Right atrium auricular region (tissue), 2 donors: ENCODE data around the gene CCR2. TPM values are rescaled to one million over a fixed set of nuclear protein-coding genes. Genes with fewer than 3 reads are reported as not detected.

Experiments
- DNase-seq: peaks from one replicate; pipeline ENCODE4 v3.0.0-alpha.2; 2019; ENCODE audit warnings: low spot score
- H3K27ac ChIP-seq, 2 donors: fragments of 200-600 bp; sonication (generic); 1 replicate in 1 of 2; 2 replicates in 1 of 2; pipeline ENCODE4 v1.5.1; 2016 to 2019
- H3K27me3 ChIP-seq, 2 donors: fragments of 200-600 bp; sonication (generic); one replicate each; pipeline versions ENCODE4 v1.5.1 to v1.6.0; 2017 to 2019
- H3K36me3 ChIP-seq: fragments of 200-600 bp; sonication (generic); one replicate; pipeline ENCODE4 v1.5.1; 2016
- H3K4me1 ChIP-seq, 2 donors: fragments of 200-600 bp; sonication (generic); one replicate each; pipeline versions ENCODE4 v1.5.1 to v1.6.0; 2017 to 2019
- H3K4me3 ChIP-seq, 2 donors: fragments of 200-600 bp; sonication (generic); 1 replicate in 1 of 2; 2 replicates in 1 of 2; pipeline ENCODE4 v1.5.1; 2017 to 2019; ENCODE audit warnings: mild to moderate bottlenecking in 1 of 2, moderate library complexity in 1 of 2
- H3K9me3 ChIP-seq, 2 donors: fragments of 200-600 bp; sonication (generic); one replicate each; pipeline ENCODE4 v1.5.1; 2019
- total RNA-seq, 2 donors: library from RNA; depleted of rRNA; stranded (reverse); fragments of >200 nt; gene quantifications; one replicate each; pipeline ENCODE4 v1.1.0, GENCODE V29; 2016
- TF ChIP-seq, protein P1 (sequence below), 2 donors: fragments of 200-600 bp; sonication (generic); IDR thresholded peaks; one replicate each; pipeline ENCODE4 v1.5.1; 2019; ENCODE audit warnings: antibody characterized with exemption in 2 of 2

CCR2 gene
- total RNA-seq, 2 donors from 2014 or later, result 0.33 to 2.1 TPM

DNA sequence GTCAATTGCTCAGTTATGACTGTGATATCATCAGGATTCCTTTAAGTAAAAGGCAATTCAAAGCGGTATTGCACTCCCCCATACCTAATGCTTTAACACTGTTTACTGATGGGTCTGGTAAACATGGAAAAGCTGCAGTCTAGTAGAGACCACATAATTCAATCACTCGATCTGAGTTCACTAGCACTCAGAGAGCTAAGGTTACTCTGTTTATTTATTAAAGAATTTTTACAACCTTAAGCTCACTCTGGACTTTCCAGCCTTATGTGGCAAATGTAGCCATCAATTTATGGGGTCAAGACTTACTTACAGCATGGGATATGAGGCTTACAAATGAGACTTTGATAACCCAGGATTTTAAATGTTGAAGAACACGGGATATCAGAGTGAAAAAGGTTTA is 18.4 kb upstream of the CCR2 start:
- TF ChIP-seq, protein P1, sequence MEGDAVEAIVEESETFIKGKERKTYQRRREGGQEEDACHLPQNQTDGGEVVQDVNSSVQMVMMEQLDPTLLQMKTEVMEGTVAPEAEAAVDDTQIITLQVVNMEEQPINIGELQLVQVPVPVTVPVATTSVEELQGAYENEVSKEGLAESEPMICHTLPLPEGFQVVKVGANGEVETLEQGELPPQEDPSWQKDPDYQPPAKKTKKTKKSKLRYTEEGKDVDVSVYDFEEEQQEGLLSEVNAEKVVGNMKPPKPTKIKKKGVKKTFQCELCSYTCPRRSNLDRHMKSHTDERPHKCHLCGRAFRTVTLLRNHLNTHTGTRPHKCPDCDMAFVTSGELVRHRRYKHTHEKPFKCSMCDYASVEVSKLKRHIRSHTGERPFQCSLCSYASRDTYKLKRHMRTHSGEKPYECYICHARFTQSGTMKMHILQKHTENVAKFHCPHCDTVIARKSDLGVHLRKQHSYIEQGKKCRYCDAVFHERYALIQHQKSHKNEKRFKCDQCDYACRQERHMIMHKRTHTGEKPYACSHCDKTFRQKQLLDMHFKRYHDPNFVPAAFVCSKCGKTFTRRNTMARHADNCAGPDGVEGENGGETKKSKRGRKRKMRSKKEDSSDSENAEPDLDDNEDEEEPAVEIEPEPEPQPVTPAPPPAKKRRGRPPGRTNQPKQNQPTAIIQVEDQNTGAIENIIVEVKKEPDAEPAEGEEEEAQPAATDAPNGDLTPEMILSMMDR (IDR thresholded peaks at IDR 0.05), result no peak
- DNase-seq, result no peak
- H3K36me3 ChIP-seq, result no peaks in the 10 kb centered on the region

GRCh38 chr3:46337911-46338310 is 16.0 kb upstream of the CCR2 start:
- TF ChIP-seq, protein P1 (IDR thresholded peaks at IDR 0.05), result no peak
- H3K4me1 ChIP-seq, result no peaks in the 10 kb centered on the region
- no peak for DNase-seq
- H3K27me3 ChIP-seq, result no peaks in the 10 kb centered on the region
- no peak overlapping the region for H3K27ac ChIP-seq
- no peak overlapping the region for H3K4me3 ChIP-seq
- H3K36me3 ChIP-seq, result no peaks in the 10 kb centered on the region
- H3K9me3 ChIP-seq, result peaks cover 0 to 19% of the 10 kb centered on the region in 2 donors

More for the DNA sequence above, 18.4 kb upstream of the CCR2 start:
- Histone ChIP-seq H3K27me3 (no peaks in the 10 kb centered on the region), H3K4me1 (no peaks in the 10 kb centered on the region), H3K9me3 (peaks cover 0 to 19% of the 10 kb centered on the region in 2 donors), H3K27ac (no peak overlapping the region), H3K4me3 (no peak overlapping the region)

DNA sequence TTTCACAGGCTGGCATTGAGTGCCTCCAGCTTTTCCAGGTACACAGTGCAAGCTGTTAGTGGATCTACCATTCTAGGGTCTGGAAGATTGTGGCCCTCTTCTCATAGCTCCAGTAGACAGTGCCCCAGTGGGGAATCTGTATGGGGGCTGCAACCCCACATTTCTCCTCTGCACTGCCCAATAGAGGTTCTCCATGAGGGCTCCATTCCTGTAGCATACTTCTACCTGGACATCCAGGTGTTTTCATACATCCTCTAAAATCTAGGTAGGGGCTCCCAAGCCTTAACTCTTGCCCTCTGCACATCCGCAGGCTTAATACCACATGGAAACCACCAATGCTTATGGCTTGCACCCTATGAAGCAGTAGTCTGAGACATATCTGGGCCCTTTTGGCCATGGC is 15.1 kb upstream of the CCR2 start:
- Histone ChIP-seq H3K9me3 (peaks cover 0 to 19% of the 10 kb centered on the region in 2 donors), H3K27me3 (no peaks in the 10 kb centered on the region), H3K27ac (no peak overlapping the region), H3K4me3 (no peak overlapping the region), H3K4me1 (no peaks in the 10 kb centered on the region), H3K36me3 (no peaks in the 10 kb centered on the region)
- TF ChIP-seq, protein P1 (IDR thresholded peaks at IDR 0.05), result no peak
- DNase-seq, result no peak

- H3K4me1 ChIP-seq, result no peaks in the 10 kb centered on the region
Measured at GRCh38 chr3:46344476-46344875, 9.4 kb upstream of the CCR2 start.

DNA sequence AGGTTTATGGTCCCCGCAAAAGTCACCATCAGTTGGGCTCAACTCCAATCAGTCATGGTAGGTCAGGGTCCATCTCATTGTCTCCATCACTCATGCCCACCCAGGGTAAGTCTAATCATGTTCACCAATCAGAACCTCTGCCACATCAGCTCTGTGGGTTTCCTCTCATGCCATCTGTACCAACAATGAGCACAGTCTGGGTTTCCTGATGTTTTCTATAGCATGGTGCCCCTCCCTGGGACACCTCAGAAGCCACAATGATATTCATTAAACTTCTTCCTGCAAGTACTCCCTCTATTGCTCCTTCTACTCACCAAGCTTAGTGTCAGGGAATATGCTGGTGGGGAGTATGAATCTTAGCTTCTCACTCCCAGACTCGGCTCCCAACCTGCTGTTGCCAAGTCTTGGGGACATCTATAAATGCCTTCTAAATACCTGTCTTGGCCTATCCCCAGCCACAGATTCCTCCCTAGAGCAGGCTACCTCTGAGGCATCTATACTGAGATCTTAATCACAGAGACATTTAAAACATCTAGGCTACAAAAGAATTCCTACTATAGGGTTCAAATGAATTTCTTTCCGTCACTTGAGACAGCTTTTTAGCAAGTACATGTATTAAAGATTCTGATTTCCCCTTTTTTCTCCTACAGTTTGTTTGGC is 5.0 kb upstream of the CCR2 start:
- TF ChIP-seq, protein P1 (IDR thresholded peaks at IDR 0.05), result no peak
- no peaks in the 10 kb centered on the region for H3K36me3 ChIP-seq
- H3K27ac ChIP-seq, result no peak overlapping the region
- H3K4me3 ChIP-seq, result no peak overlapping the region
- no peaks in the 10 kb centered on the region for H3K4me1 ChIP-seq
- no peaks in the 10 kb centered on the region for H3K9me3 ChIP-seq
- DNase-seq, result no peak
- no peaks in the 10 kb centered on the region for H3K27me3 ChIP-seq

More at GRCh38 chr3:46344476-46344875, 9.4 kb upstream of the CCR2 start:
- Histone ChIP-seq H3K27ac (no peak overlapping the region), H3K36me3 (no peaks in the 10 kb centered on the region), H3K4me3 (no peak overlapping the region), H3K27me3 (no peaks in the 10 kb centered on the region), H3K9me3 (peaks cover 0 to 9% of the 10 kb centered on the region in 2 donors)
- TF ChIP-seq, protein P1 (IDR thresholded peaks at IDR 0.05), result no peak
- DNase-seq, result no peak
